Stimulated activated CD8-positive, alpha-beta memory T cell treated with anti-CD3 and anti-CD28 coated beads, Interleukin-4, amount 100 ng/mL, for 1 hour (primary cell): ENCODE measurements around the gene ARAP1.
"Not testable (repeated sequence)": the region's sequence is repeated elsewhere in the genome, so short reads cannot be mapped to it uniquely, and the experiment has no call there.

Source experiments
- DNase-seq, 2 donors: peaks; one replicate each; pipeline ENCODE4 v3.0.0-alpha.2; 2020; ENCODE audit warnings: low read depth in 2 of 2, low spot score in 1 of 2

The ARAP1 gene

GRCh38 chr11:72752088-72752914, at the start of gene ARAP1:
Gene ARAP1 (minus strand): TSS chr11:72752408. CDS start chr11:72727128, 25,280 bp downstream.
- peak; percentile 41 to 55 for DNase-seq

- no peak for DNase-seq
Observed at GRCh38 chr11:72799441-72799840, 47.2 kb upstream of the ARAP1 start.

- DNase-seq: no peak
Observed at GRCh38 chr11:72798361-72798760, 46.2 kb upstream of the ARAP1 start.

- DNase-seq: peak; percentile 83 to 88
Observed at GRCh38 chr11:72793425-72794367, 41.5 kb upstream of the ARAP1 start, which contains the start of gene STARD10. Gene STARD10 (minus strand): TSS chr11:72794047. CDS start chr11:72781181, 12,866 bp downstream.

- no peak for DNase-seq
Observed at GRCh38 chr11:72793076-72793424, 40.8 kb upstream of the ARAP1 start.

- DNase-seq: no peak
Observed at GRCh38 chr11:72792437-72793021, 40.3 kb upstream of the ARAP1 start.

- DNase-seq: not testable (repeated sequence)
Observed at GRCh38 chr11:72791228-72791627, 39.0 kb upstream of the ARAP1 start.

- DNase-seq: no peak
Observed at GRCh38 chr11:72789493-72790131, 37.4 kb upstream of the ARAP1 start.

GRCh38 chr11:72788241-72788640, 36.0 kb upstream of the ARAP1 start:
- no peak for DNase-seq

GRCh38 chr11:72787216-72788104, 35.3 kb upstream of the ARAP1 start:
- DNase-seq: no peak

- no peak for DNase-seq
Observed at GRCh38 chr11:72786305-72787215, 34.4 kb upstream of the ARAP1 start.

- no peak for DNase-seq
Observed at GRCh38 chr11:72784662-72785061, 32.5 kb upstream of the ARAP1 start.

- DNase-seq: no peak
Observed at GRCh38 chr11:72783144-72783905, 31.1 kb upstream of the ARAP1 start.

GRCh38 chr11:72782081-72782920, 30.1 kb upstream of the ARAP1 start:
- DNase-seq: no peak

- peak in 1 of 2 donors; percentile 43 for DNase-seq
Observed at GRCh38 chr11:72781313-72782080, 29.3 kb upstream of the ARAP1 start.

GRCh38 chr11:72781063-72781312, 28.8 kb upstream of the ARAP1 start:
- no peak for DNase-seq
